ENCODE measurements around the gene PANK3. TPM values are rescaled to one million over a fixed set of nuclear protein-coding genes. Genes with fewer than 3 reads are reported as not detected.

Gene PANK3
- total and polyA plus RNA-seq, 3 experiments from 2014 or later = 4.8 to 61.3 (median 53.8) TPM

DNA sequence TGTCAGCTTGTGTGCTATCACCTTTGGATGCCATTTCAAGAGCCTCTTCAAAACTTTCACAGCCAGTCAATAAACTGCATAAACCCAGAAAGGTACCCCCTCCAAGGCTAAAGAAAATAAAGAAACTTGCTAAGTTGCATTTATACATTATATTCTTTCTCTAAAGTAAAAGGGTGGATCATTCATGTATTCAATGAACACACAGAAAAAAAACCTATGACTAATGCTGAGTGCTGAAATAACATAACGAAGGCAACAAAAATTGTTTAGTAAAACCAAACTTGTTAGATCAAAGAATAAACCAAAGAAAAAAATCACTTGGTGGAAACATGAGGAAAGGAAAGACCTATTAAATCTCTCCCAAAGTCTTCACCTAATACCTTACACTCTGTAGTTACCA, 15.2 kb downstream of the PANK3 start:
- no peaks in the 10 kb centered on the region for H3K27me3 Mint-ChIP-seq
- H3K4me1 Mint-ChIP-seq = peaks cover 8 to 33% (median 29%) of the 10 kb centered on the region in 3 donors
- Histone ChIP-seq H3K9me3 (ENCODE audit: low read length) (no peaks in the 10 kb centered on the region), H3K27ac (ENCODE audit: low read depth, low read length) (no peak overlapping the region), H3K4me1 (ENCODE audit: insufficient read depth, low read length) (no peaks in the 10 kb centered on the region), H3K27me3 (ENCODE audit: insufficient read depth, low read length, poor library complexity, severe bottlenecking) (no peaks in the 10 kb centered on the region), H3K4me3 (ENCODE audit: low read length) (no peak overlapping the region), H3K36me3 (ENCODE audit: insufficient read depth, low read length) (peaks cover 5% of the 10 kb centered on the region)
- POLR2A ChIA-PET = no interaction called here
- no peaks in the 10 kb centered on the region for H3K9me3 Mint-ChIP-seq
- no peak for DNase-seq
- CTCF ChIA-PET = no interaction called here
- no peak overlapping the region for H3K4me3 Mint-ChIP-seq
- H3K27ac Mint-ChIP-seq = peak overlapping the region in 2 of 8 donors; percentile 10 to 21
- peaks cover 0 to 84% (median 17%) of the 10 kb centered on the region in 3 donors for H3K36me3 Mint-ChIP-seq

DNA sequence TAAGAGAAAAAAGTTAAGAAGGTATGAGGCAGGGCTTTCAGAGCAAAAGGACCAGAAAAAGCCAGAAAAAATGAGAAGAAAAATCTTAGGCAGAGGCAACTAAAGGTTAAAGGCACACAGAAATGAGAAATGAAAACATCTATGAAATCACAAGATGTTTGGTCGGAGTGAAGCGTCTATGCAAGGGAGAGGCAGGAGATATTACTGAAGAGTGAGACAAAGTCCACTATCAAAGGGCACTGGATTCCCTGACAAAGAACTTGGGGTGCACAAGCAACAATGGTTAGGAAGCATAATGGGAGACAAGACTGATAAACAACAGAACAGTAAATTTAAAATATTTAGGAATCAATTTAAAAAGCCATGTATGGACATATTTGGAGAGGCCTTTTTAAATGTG, 16.9 kb downstream of the PANK3 start:
- H3K27me3 ChIP-seq (ENCODE audit: insufficient read depth, low read length, poor library complexity, severe bottlenecking) = no peaks in the 10 kb centered on the region
- H3K9me3 Mint-ChIP-seq = no peaks in the 10 kb centered on the region

DNA sequence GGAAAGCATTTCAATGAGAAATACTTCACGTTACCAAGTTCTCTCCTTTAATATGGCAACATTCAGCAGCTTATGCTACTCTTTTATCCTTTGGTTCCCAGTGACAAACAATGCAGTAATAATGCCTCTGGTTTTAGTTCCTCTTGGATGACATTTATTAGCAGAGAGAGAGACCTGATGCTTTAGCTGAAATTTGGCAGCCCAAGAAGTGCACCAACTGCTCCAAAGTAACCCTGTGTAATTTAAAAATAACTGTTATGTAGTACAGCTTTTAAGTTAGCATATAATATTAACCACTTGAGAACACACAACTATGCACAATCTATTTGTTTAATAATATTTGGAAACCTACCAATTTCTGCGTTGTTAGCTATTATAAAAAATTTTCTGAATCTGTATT, 21.8 kb downstream of the PANK3 start:
- H3K4me1 ChIP-seq (ENCODE audit: insufficient read depth, low read length) = no peaks in the 10 kb centered on the region
- DNase-seq = no peak
- Mint-ChIP-seq H3K4me1 (peaks cover 5 to 20% (median 12%) of the 10 kb centered on the region in 3 donors), H3K4me3 (no peak overlapping the region), H3K9me3 (no peaks in the 10 kb centered on the region), H3K36me3 (peaks cover 12 to 86% (median 29%) of the 10 kb centered on the region in 3 donors), H3K27me3 (no peaks in the 10 kb centered on the region), H3K27ac (no peak overlapping the region)
- no peak overlapping the region for H3K27ac ChIP-seq (ENCODE audit: low read depth, low read length)
- POLR2A ChIA-PET = no interaction called here
- peaks cover 8% of the 10 kb centered on the region for H3K36me3 ChIP-seq (ENCODE audit: insufficient read depth, low read length)
- no peaks in the 10 kb centered on the region for H3K9me3 ChIP-seq (ENCODE audit: low read length)
- CTCF ChIA-PET = no interaction called here
- H3K27me3 ChIP-seq (ENCODE audit: insufficient read depth, low read length, poor library complexity, severe bottlenecking) = no peaks in the 10 kb centered on the region
- H3K4me3 ChIP-seq (ENCODE audit: low read length) = no peak overlapping the region

More for the DNA sequence above, 16.9 kb downstream of the PANK3 start:
- peaks cover 5% of the 10 kb centered on the region for H3K36me3 ChIP-seq (ENCODE audit: insufficient read depth, low read length)
- ChIA-PET POLR2A (no interaction called here), CTCF (no interaction called here)
- no peaks in the 10 kb centered on the region for H3K27me3 Mint-ChIP-seq
- peaks cover 0 to 81% (median 14%) of the 10 kb centered on the region in 3 donors for H3K36me3 Mint-ChIP-seq
- peaks cover 6 to 30% (median 20%) of the 10 kb centered on the region in 3 donors for H3K4me1 Mint-ChIP-seq
- H3K4me3 ChIP-seq (ENCODE audit: low read length) = no peak overlapping the region
- no peak for DNase-seq
- H3K9me3 ChIP-seq (ENCODE audit: low read length) = no peaks in the 10 kb centered on the region
- no peak overlapping the region for H3K27ac ChIP-seq (ENCODE audit: low read depth, low read length)
- peak overlapping the region in 2 of 8 donors; percentile 42 for H3K27ac Mint-ChIP-seq
- H3K4me1 ChIP-seq (ENCODE audit: insufficient read depth, low read length) = no peaks in the 10 kb centered on the region
- H3K4me3 Mint-ChIP-seq = no peak overlapping the region

DNA sequence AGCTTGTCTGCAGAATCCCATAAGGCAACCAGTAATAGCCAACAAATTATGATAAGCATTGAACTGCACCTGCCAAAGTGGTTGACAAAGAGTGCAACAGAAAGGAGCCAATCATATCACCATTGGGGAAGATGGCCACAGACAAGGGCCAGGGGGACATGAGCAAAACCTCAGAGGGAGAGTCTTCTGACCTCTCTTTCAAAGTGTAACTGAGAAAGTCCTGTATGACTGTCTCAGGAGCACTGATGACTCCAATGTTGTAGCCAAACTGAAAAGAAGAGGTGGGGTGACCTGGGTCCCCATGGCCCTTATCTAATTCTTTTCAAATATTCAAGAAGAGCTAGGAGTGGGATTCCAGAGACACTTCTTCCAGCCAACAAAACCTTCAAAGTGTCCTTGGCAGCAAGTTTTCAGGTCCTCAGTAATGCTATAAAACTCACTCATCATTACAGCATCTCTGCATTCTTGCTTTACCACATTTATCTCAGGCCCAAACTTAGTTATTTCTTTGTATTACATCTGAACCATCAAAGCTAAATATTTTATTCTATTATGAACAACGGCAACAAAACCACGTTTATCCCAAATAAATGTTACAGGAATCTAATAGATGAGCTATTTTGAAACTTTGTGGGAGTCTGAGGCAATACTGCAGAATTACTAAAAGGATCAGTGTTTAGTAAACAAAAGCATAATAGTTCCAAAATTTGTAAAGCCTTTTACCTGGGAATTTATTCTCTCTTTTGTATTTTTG, 25.6 kb downstream of the PANK3 start:
- no peak for DNase-seq
- peaks cover 8% of the 10 kb centered on the region for H3K36me3 ChIP-seq (ENCODE audit: insufficient read depth, low read length)
- no peaks in the 10 kb centered on the region for H3K27me3 ChIP-seq (ENCODE audit: insufficient read depth, low read length, poor library complexity, severe bottlenecking)
- Mint-ChIP-seq H3K27ac (peak overlapping the region in 1 of 8 donors; percentile 64), H3K27me3 (no peaks in the 10 kb centered on the region), H3K36me3 (peaks cover 17 to 72% (median 31%) of the 10 kb centered on the region in 3 donors), H3K4me3 (no peak overlapping the region), H3K4me1 (peaks cover 3 to 14% (median 9%) of the 10 kb centered on the region in 3 donors), H3K9me3 (no peaks in the 10 kb centered on the region)
- no peaks in the 10 kb centered on the region for H3K9me3 ChIP-seq (ENCODE audit: low read length)
- ChIA-PET POLR2A (no interaction called here), CTCF (no interaction called here)
- H3K4me3 ChIP-seq (ENCODE audit: low read length) = no peak overlapping the region
- H3K27ac ChIP-seq (ENCODE audit: low read depth, low read length) = no peak overlapping the region
- no peaks in the 10 kb centered on the region for H3K4me1 ChIP-seq (ENCODE audit: insufficient read depth, low read length)

DNA sequence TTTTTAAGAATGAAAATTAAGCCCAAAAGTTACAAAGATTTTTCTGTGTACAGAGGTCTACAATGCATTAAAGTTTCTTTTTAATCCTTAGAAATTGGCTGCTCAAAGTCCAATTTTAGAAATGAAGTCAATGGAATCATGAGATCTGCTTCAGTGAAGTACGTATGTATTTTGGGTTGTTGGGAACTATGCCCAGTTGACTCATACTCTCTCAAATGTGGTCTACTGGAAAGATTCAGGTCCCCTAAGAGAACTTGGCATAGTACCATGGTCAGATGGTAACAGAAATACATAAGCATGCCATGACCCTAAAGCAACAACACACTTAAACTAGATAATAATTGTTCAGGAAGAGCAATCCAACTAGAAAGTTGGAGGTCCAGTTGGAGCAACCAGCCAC, 27.0 kb downstream of the PANK3 start:
- Mint-ChIP-seq H3K9me3 (peaks cover 0 to 5% (median 0%) of the 10 kb centered on the region in 5 donors), H3K4me1 (peaks cover 4 to 14% (median 9%) of the 10 kb centered on the region in 3 donors), H3K36me3 (peaks cover 27 to 68% (median 40%) of the 10 kb centered on the region in 3 donors), H3K4me3 (no peak overlapping the region), H3K27ac (no peak overlapping the region), H3K27me3 (no peaks in the 10 kb centered on the region)
- H3K27ac ChIP-seq (ENCODE audit: low read depth, low read length) = no peak overlapping the region
- H3K4me3 ChIP-seq (ENCODE audit: low read length) = no peak overlapping the region
- no peak for DNase-seq
- no peaks in the 10 kb centered on the region for H3K9me3 ChIP-seq (ENCODE audit: low read length)
- ChIA-PET CTCF (no interaction called here), POLR2A (no interaction called here)
- H3K4me1 ChIP-seq (ENCODE audit: insufficient read depth, low read length) = no peaks in the 10 kb centered on the region
- peaks cover 8% of the 10 kb centered on the region for H3K36me3 ChIP-seq (ENCODE audit: insufficient read depth, low read length)
- H3K27me3 ChIP-seq (ENCODE audit: insufficient read depth, low read length, poor library complexity, severe bottlenecking) = no peaks in the 10 kb centered on the region

DNA sequence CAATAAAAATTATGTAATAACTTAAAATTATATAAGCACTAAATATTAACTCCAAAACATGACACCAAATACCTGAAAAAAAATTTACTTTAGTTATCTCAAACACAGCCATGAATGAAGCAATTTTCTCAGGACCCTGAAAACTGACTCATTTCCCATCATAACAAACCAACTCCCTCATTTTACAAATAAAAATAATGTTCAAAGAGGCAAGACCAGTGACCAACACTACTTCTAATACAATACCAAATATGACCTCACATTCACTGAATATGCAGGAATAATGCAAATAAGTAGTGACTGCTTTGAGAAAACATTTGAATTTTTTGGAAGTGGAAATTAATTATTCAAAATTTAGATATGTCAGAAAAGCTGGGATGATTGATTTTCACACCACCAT, 28.5 kb downstream of the PANK3 start:
- H3K4me3 Mint-ChIP-seq = no peak overlapping the region
- ChIA-PET POLR2A (no interaction called here), CTCF (no interaction called here)
- H3K27me3 Mint-ChIP-seq = no peaks in the 10 kb centered on the region
- Histone ChIP-seq H3K4me1 (ENCODE audit: insufficient read depth, low read length) (no peaks in the 10 kb centered on the region), H3K4me3 (ENCODE audit: low read length) (no peak overlapping the region), H3K27ac (ENCODE audit: low read depth, low read length) (no peak overlapping the region), H3K27me3 (ENCODE audit: insufficient read depth, low read length, poor library complexity, severe bottlenecking) (no peaks in the 10 kb centered on the region), H3K36me3 (ENCODE audit: insufficient read depth, low read length) (peaks cover 8% of the 10 kb centered on the region), H3K9me3 (ENCODE audit: low read length) (no peaks in the 10 kb centered on the region)
- no peak overlapping the region for H3K27ac Mint-ChIP-seq
- DNase-seq = no peak
- H3K4me1 Mint-ChIP-seq = peaks cover 4 to 14% (median 9%) of the 10 kb centered on the region in 3 donors
- peaks cover 0 to 5% (median 0%) of the 10 kb centered on the region in 5 donors for H3K9me3 Mint-ChIP-seq
- H3K36me3 Mint-ChIP-seq = peaks cover 30 to 59% (median 38%) of the 10 kb centered on the region in 3 donors

DNA sequence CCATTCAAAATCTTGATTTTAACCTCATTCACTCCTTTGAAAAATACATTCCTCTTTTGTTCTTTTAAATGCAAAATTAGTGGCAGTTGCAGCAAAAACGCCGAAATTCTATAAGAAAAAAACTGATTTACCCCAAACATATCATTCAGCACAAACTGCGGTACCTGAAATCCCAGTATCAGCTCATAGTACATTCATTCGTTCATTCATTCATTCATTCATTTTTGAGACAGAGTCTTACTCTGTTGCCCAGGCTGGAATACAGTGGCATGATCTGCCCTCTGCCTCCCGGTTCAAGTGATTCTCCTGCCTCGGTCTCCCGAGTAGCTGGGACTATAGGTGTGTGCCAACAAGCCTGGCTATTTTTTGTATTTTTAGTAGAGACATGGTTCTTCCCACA, 29.6 kb downstream of the PANK3 start:
- no peak overlapping the region for H3K4me3 ChIP-seq (ENCODE audit: low read length)
- Mint-ChIP-seq H3K4me1 (peaks cover 4 to 14% (median 9%) of the 10 kb centered on the region in 3 donors), H3K4me3 (no peak overlapping the region), H3K36me3 (peaks cover 31 to 53% (median 43%) of the 10 kb centered on the region in 3 donors), H3K27me3 (no peaks in the 10 kb centered on the region), H3K27ac (no peak overlapping the region), H3K9me3 (peaks cover 0 to 7% (median 0%) of the 10 kb centered on the region in 5 donors)
- no peaks in the 10 kb centered on the region for H3K9me3 ChIP-seq (ENCODE audit: low read length)
- no peaks in the 10 kb centered on the region for H3K27me3 ChIP-seq (ENCODE audit: insufficient read depth, low read length, poor library complexity, severe bottlenecking)
- no peak for DNase-seq
- no peaks in the 10 kb centered on the region for H3K4me1 ChIP-seq (ENCODE audit: insufficient read depth, low read length)
- CTCF ChIA-PET = no interaction called here
- H3K27ac ChIP-seq (ENCODE audit: low read depth, low read length) = no peak overlapping the region
- H3K36me3 ChIP-seq (ENCODE audit: insufficient read depth, low read length) = peaks cover 8% of the 10 kb centered on the region
- POLR2A ChIA-PET = no interaction called here

DNA sequence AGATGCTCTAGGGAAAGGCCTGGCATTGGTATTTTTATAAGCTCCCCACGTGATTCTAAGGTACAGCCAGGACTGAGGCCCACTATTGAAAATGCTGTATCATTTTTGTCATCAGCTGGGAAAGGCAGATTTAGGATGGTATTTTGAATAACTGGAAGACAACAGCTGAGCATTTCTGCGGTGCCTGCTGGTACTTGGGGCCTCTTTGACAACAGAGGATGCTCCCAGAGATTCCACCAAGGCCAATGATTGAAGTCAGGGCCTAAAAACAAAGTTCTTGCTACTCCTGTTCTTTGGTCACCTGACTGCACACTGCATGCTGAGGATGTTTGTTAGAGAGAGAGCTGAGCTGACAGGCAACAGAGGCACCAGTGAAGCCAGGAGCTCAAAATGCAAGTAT, 42.0 kb downstream of the PANK3 start:
- Mint-ChIP-seq H3K4me1 (no peaks in the 10 kb centered on the region), H3K9me3 (peaks cover 0 to 10% (median 5%) of the 10 kb centered on the region in 5 donors), H3K27ac (no peak overlapping the region), H3K27me3 (peaks cover 21 to 22% of the 10 kb centered on the region in 2 donors), H3K4me3 (no peak overlapping the region), H3K36me3 (no peaks in the 10 kb centered on the region)
- Histone ChIP-seq H3K27ac (ENCODE audit: low read depth, low read length) (no peak overlapping the region), H3K27me3 (ENCODE audit: insufficient read depth, low read length, poor library complexity, severe bottlenecking) (no peaks in the 10 kb centered on the region), H3K36me3 (ENCODE audit: insufficient read depth, low read length) (no peaks in the 10 kb centered on the region), H3K9me3 (ENCODE audit: low read length) (no peaks in the 10 kb centered on the region), H3K4me1 (ENCODE audit: insufficient read depth, low read length) (no peaks in the 10 kb centered on the region), H3K4me3 (ENCODE audit: low read length) (no peak overlapping the region)
- ChIA-PET CTCF (no interaction called here), POLR2A (no interaction called here)
- DNase-seq = no peak

Measured in CD8-positive, alpha-beta memory T cell (primary cell).